KOPT-K1 (cell line): ENCODE results near the gene PEMT.

ENCODE experiments used
- H3K27ac ChIP-seq: fragments of 200-600 bp; sonication (generic); 2 replicates; pipeline ENCODE4 v1.5.1; 2016; ENCODE audit warnings: antibody characterized with exemption, mild to moderate bottlenecking, low read depth, low read length; ENCODE audit not compliant: poor library complexity, severe bottlenecking
- H3K36me3 ChIP-seq: fragments of 200-600 bp; sonication (generic); 2 replicates; pipeline ENCODE4 v1.5.1; 2017; ENCODE audit warnings: antibody characterized with exemption, mild to moderate bottlenecking, low read length, moderate library complexity; ENCODE audit not compliant: insufficient read depth
- H3K9me3 ChIP-seq: fragments of 200-600 bp; sonication (generic); 2 replicates; pipeline ENCODE4 v1.5.1; 2017; ENCODE audit warnings: antibody characterized with exemption, low read length, mild to moderate bottlenecking; ENCODE audit not compliant: insufficient read depth, poor library complexity, severe bottlenecking

The PEMT gene

GRCh38 chr17:17527534-17527933 is 64.0 kb downstream of the PEMT start:
- Histone ChIP-seq H3K27ac (no peak overlapping the region), H3K9me3 (no peaks in the 10 kb centered on the region), H3K36me3 (no peaks in the 10 kb centered on the region)

- Histone ChIP-seq H3K36me3 (no peaks in the 10 kb centered on the region), H3K9me3 (no peaks in the 10 kb centered on the region), H3K27ac (no peak overlapping the region)
Measured at GRCh38 chr17:17526369-17526768, 65.1 kb downstream of the PEMT start.

GRCh38 chr17:17525956-17526355 is 65.6 kb downstream of the PEMT start:
- Histone ChIP-seq H3K9me3 (no peaks in the 10 kb centered on the region), H3K36me3 (no peaks in the 10 kb centered on the region), H3K27ac (no peak overlapping the region)

- Histone ChIP-seq H3K36me3 (no peaks in the 10 kb centered on the region), H3K27ac (no peak overlapping the region), H3K9me3 (no peaks in the 10 kb centered on the region)
Measured at GRCh38 chr17:17525311-17525710, 66.2 kb downstream of the PEMT start.

GRCh38 chr17:17523731-17524490 is 67.6 kb downstream of the PEMT start:
- Histone ChIP-seq H3K27ac (no peak overlapping the region), H3K36me3 (no peaks in the 10 kb centered on the region), H3K9me3 (no peaks in the 10 kb centered on the region)

GRCh38 chr17:17523001-17523730 is 68.3 kb downstream of the PEMT start:
- H3K27ac ChIP-seq = no peak overlapping the region
- H3K9me3 ChIP-seq = no peaks in the 10 kb centered on the region
- H3K36me3 ChIP-seq = no peaks in the 10 kb centered on the region

GRCh38 chr17:17520599-17521232 is 70.8 kb downstream of the PEMT start:
- no peaks in the 10 kb centered on the region for H3K36me3 ChIP-seq
- H3K9me3 ChIP-seq = no peaks in the 10 kb centered on the region
- no peak overlapping the region for H3K27ac ChIP-seq

- Histone ChIP-seq H3K36me3 (no peaks in the 10 kb centered on the region), H3K27ac (no peak overlapping the region), H3K9me3 (no peaks in the 10 kb centered on the region)
Measured at GRCh38 chr17:17519886-17520285, 71.6 kb downstream of the PEMT start.

- no peaks in the 10 kb centered on the region for H3K36me3 ChIP-seq
- H3K27ac ChIP-seq = no peak overlapping the region
- no peaks in the 10 kb centered on the region for H3K9me3 ChIP-seq
Measured at GRCh38 chr17:17518951-17519350, 72.6 kb downstream of the PEMT start.

GRCh38 chr17:17518014-17518413 is 73.5 kb downstream of the PEMT start:
- no peak overlapping the region for H3K27ac ChIP-seq
- H3K36me3 ChIP-seq = no peaks in the 10 kb centered on the region
- H3K9me3 ChIP-seq = no peaks in the 10 kb centered on the region

GRCh38 chr17:17516941-17517720 is 74.4 kb downstream of the PEMT start:
- Histone ChIP-seq H3K9me3 (no peaks in the 10 kb centered on the region), H3K36me3 (no peaks in the 10 kb centered on the region), H3K27ac (no peak overlapping the region)

- no peaks in the 10 kb centered on the region for H3K36me3 ChIP-seq
- H3K9me3 ChIP-seq = no peaks in the 10 kb centered on the region
- H3K27ac ChIP-seq = no peak overlapping the region
Measured at GRCh38 chr17:17515934-17516930, 75.3 kb downstream of the PEMT start.

- no peaks in the 10 kb centered on the region for H3K9me3 ChIP-seq
- no peak overlapping the region for H3K27ac ChIP-seq
- no peaks in the 10 kb centered on the region for H3K36me3 ChIP-seq
Measured at GRCh38 chr17:17514993-17515933, 76.2 kb downstream of the PEMT start.
